GM20000 (cell line): ENCODE results near the gene ZNF451.

ENCODE experiments used
- DNase-seq: peaks from one replicate; pipeline ENCODE4 v3.0.0; 2012; ENCODE audit warnings: low spot score
- TF ChIP-seq, protein P1 (sequence below): IDR thresholded peaks from 2 replicates; pipeline ENCODE4 v1.5.1; 2012; ENCODE audit warnings: mild to moderate bottlenecking, control low read depth; ENCODE audit errors: extremely low read depth, missing control alignments

ZNF451 gene

DNA sequence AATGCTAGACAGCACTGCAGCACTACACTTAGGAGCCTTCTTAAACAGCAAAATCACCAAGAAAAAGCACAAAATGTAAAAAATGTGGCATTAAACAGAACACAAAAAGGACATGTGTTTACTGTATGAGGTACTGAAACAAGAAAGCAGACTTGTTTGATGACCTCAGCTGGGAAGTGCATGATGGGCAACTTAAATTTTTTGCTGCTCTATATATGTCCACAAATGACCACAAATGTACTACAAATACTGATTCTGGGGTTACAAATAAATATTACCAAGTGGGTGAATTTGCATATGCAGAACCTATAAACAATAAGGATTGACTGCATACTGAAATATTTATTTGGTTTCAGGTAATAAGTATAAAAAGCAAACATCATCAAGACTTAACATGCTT is 119.0 kb downstream of the ZNF451 start:
- TF ChIP-seq, protein P1, sequence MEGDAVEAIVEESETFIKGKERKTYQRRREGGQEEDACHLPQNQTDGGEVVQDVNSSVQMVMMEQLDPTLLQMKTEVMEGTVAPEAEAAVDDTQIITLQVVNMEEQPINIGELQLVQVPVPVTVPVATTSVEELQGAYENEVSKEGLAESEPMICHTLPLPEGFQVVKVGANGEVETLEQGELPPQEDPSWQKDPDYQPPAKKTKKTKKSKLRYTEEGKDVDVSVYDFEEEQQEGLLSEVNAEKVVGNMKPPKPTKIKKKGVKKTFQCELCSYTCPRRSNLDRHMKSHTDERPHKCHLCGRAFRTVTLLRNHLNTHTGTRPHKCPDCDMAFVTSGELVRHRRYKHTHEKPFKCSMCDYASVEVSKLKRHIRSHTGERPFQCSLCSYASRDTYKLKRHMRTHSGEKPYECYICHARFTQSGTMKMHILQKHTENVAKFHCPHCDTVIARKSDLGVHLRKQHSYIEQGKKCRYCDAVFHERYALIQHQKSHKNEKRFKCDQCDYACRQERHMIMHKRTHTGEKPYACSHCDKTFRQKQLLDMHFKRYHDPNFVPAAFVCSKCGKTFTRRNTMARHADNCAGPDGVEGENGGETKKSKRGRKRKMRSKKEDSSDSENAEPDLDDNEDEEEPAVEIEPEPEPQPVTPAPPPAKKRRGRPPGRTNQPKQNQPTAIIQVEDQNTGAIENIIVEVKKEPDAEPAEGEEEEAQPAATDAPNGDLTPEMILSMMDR, result no peak
- DNase-seq, result no peak

DNA sequence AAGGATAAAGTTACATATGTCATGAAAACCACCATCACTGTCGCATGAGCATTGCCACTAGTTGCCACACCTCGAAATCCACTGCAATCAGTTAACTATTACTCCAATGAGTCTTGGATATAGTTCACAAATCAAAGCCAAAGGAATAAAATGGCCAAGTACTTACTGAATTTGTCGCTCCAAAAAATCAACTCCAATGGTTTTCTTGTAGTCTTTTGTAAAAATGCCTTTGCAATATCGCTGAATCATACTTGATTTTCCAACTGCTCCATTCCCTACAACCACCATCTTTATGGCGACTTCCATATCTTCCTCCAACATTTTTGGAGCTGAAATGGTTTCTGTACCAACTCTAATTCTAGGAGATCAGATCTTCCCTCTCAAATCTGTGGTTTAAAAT is 120.1 kb downstream of the ZNF451 start:
- no peak for DNase-seq
- TF ChIP-seq, protein P1, result no peak

DNA sequence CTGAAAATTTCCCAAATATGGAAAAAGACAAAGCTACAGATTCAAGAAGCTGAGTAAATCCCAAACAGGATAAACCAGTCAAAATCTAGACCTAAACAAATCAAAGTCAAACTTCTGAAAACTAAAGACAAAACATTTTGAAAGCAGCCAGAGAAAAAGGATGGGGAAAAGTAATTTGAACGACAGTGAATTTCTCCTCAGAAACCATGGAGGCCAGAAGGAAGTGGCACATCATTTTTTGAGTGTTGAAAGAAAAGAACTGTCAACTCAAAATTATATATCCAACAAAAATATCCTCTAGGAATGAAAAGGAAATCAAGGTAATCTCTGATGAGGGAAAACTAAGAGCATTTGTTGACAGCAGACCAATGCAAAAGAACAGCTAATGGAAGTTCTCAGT is 125.3 kb downstream of the ZNF451 start:
- TF ChIP-seq, protein P1, result no peak
- DNase-seq, result no peak

DNA sequence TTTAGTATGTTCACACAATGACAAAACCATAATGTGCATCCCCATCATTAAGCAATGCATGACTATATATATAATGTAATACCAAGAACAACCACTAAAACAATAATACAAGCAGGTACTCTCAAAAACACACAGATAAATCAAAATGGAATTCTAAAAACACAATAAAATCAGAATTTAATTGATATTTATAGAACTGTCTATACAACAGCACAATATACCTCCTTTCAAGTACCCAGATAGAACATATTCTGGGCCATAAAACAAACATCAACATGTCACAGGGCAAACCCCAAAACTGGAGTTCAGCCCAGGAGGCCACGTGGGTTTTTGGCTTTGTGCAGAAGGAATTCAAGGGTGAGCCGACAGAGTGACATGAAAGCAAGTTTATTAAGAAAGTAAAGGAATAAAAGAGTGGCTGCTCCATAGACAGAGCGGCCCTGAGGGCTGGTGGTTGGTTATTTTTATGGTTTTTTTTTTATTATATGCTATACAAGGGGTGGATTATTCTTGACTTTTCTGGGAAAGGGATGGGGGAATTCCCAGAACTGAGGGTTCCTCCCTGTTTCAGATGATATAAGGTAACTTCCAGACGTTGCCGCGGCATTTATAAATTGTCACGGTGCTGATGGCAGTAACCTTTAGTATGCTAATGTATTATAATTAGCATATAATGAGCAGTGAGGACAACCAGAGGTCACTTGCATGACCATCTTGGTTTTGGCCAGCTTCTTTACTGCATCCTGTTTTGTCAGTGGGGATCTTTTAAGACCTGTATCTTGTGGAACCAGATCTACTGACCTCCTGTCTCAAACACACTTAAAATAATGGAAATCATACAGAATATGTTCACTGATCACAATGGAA is 126.5 kb downstream of the ZNF451 start:
- TF ChIP-seq, protein P1, result no peak
- DNase-seq, result no peak

DNA sequence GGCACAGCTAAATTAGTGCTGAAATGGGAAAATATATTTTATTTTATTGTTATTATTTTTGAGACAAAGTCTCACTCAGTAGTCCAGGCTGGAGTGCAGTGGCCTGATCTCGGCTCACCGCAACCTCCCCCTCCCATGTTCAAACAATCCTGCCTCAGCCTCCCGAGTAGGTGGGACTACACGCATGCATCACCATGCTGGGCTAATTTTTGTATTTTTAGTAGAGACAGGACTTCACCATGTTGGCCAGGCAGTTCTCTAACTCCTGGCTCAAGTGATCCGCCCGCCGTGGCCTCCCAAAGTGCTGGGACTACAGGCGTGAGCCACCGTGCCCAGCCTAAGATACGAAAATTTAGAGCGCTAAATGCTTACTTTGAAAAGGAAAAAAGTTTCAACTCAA is 127.3 kb downstream of the ZNF451 start:
- TF ChIP-seq, protein P1, result no peak
- DNase-seq, result no peak
